ENCODE data around the gene ZNF532. TPM values are rescaled to one million over a fixed set of nuclear protein-coding genes. Genes with fewer than 3 reads are reported as not detected.

ZNF532 gene
- total and polyA plus RNA-seq, 9 of the 15 experiments (the other 6 are each of a cell fraction or from before 2014, with no cell fraction given): 0.42 TPM; not detected in 8

GRCh38 chr18:58896268-58896667 lies 31.6 kb downstream of the ZNF532 start (continued):
- TF ChIP-seq GATA2 (CRISPR knock-in tag; IDR thresholded peaks at IDR 0.05) (no peak), ZNF263 (CRISPR knock-in tag; IDR thresholded peaks at IDR 0.05; ENCODE audit: borderline replicate concordance) (no peak), MIER1 (IDR thresholded peaks at IDR 0.05; ENCODE audit: low read depth) (no peak), SIN3B (IDR thresholded peaks at IDR 0.05; ENCODE audit: low read depth) (no peak), CHAMP1 (IDR thresholded peaks at IDR 0.05) (no peak), NEUROD1 (IDR thresholded peaks at IDR 0.05; ENCODE audit: borderline replicate concordance, low read depth, low read length, partially characterized antibody) (no peak), HOMEZ (CRISPR knock-in tag; IDR thresholded peaks at IDR 0.05) (no peak), ZNF780A (CRISPR knock-in tag; IDR thresholded peaks at IDR 0.05) (no peak), BCL6 (CRISPR knock-in tag; IDR thresholded peaks at IDR 0.05) (no peak)
